Stimulated activated CD8-positive, alpha-beta memory T cell treated with anti-CD3 and anti-CD28 coated beads, Interleukin-7, amount 100 ng/mL, for 1 hour (primary cell): Measurements from ENCODE around the gene PPFIBP2.
"Not testable (repeated sequence)": the region's sequence is repeated elsewhere in the genome, so short reads cannot be mapped to it uniquely, and the experiment has no call there.

Experiments used
- DNase-seq, 2 donors: peaks; one replicate each; pipeline ENCODE4 v3.0.0-alpha.2; 2020; ENCODE audit warnings: low read depth in 2 of 2

PPFIBP2 gene

DNA sequence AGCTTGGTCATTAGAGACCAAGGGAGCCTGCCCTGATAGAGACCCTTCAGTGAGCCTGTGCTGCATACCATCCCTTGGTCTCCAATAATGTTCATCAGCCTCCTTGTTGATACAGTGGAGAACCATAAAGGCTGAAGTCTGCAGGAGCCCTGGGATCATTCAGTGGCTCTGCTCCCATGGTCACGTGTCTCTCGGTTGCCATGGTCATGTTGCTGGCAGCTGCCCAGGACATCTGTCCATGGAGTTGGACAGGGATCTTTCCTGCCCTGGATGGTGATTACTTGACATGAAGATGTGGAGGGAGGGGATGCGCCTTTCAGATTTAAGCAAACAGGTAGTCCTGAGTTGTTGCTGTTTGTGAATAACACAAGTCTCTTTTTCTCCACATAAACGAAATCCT is 121.3 kb downstream of the PPFIBP2 start:
- no peak for DNase-seq

DNA sequence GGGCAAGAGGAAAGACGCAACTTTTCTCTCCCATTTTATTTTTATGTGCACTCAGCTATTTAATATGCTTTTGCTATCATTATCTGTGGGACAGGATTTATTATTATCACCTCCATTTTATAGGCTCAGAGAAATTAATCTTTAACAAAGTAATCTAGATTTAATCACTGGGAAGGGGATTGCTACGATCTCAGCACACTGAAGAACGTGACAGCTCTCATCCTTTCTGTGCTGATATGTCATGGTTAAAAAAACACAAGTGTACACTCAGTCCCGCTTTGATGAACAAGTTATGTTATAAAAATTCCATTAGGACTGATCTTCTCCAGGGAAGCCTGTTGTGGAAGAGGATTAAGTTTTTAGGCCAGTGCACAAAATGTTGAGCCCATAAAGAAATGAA is 121.9 kb downstream of the PPFIBP2 start:
- DNase-seq = no peak

DNA sequence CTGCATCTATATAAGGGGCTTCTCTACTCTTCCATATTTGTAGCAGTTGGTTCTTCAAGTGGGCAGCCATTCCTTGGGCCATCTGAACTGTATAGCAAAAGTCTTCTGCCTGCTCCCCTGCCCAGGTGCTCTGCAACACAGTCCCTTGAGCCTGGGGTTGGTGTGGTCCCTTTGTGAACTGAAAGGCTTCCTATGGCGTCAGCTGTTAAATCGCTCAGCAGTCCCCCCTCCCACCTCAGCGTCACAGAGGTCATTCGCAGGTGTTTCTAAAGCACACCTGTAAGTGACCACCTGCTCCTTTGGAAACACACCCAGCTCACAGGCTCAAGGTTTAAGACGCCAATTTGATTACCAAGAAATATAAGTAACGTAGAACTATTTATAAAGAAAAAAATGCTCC is 122.6 kb downstream of the PPFIBP2 start:
- DNase-seq = no peak

DNA sequence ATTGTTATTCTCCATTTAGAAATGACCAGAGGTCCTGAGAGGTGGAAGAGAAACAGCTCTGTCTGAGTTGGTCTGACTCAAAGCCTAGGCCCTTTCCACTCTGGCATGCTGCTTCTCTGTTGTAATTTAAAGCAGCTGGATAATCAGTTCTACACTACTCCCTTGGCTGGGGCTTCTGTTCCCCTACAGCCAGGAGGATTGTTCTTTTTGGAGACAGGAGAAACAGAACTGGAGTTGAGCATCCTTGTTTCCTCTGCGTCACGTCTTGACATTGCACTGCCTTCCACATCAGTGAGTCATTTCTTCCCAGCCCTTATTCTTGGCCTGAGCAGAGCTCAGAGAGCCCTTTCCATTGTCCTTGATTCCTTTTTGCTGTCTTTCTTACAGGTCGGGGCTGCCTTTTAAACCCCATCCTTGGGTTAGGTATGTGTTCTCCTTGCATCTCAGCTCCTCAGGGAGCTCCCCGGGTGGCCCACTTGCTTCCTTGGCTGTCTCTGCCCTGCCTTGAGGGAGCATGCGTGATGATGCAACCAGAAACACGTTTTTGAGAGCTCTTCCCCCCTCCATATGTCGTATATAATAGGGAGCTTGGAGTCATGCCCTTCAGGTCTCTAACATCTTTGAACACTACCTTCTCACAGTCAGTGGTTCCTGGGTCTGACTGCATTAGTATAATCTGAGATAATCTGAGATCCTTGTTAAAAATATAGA is 123.8 kb downstream of the PPFIBP2 start:
- DNase-seq = no peak

DNA sequence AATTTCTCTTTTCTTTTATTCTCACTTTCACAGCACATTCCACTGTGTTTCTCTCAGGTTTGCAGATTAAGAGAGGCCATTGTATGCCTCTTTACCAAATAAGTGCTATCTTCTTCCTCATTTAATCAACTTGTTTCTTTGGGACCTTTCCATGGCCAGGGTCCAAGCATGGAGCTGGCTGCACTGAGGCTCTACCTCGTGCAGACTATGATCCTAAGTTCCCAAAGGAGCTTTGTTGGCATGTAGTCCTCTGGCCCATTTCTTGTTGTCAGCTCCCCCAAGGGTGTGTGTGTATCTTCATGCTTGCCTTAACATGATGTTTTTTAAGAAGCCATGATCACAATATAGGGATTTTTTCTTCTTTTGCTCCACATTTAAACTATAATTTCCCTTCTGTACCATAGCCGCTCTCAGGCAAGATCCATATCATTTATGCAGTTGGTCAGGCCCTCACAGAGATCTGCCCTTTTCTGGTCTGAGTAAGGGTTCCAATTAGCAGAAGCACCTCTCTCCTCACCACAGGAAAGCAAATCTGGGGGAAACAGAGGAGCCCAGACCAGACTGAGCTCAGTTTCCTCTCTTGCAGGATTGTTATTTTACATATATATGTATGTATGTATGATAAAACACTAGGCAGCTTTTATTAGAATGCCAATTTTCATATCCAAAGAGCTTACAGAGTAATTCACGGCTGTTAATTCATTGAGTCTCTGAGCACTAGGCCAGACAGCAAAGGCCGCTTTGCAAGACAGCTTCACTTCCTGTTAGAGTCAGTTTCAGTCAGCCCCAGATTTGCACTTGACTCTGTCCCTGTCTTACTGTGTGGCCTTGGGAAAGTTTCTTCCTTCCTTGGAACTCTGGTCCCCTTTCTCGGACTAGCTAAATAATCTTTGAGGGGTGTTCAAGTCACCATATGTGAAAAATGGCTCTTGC is 125.2 kb downstream of the PPFIBP2 start:
- DNase-seq = no peak

DNA sequence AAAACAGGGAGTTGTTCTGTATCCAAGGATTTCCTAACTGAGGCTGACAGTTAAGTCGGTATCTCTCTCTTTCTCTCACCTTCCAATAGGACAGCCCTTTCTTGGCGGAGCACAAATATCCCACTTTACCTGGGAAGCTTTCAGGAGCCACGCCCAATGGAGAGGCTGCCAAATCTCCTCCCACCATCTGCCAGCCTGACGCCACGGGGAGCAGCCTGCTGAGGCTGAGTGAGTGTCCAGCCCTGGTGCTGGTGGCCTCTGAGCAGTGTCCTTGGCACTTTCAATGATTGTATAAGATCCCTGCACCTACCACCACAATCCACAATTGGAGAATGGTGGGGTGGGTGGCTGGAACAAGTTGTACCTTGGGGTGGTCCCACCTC is 125.8 kb downstream of the PPFIBP2 start:
- DNase-seq = no peak

DNA sequence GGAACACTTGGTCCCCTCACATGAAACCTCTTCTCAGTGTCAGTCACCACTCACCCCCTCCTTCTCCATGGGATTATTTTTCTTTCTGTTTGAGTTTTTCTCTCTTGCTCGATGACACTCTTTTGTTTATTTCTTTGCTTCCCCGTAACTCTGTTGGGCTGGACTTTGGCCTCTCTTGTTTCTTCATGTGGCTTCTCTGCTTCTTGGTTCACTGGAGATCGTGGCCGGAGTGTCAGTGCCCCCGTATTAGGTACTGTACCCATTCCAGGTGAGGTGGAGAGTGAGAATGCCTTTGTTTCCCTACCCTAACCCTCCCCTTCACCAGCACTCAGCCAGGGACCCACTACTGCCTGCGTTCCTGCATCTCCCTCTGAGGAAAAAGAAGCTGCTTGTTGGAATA is 127.0 kb downstream of the PPFIBP2 start:
- no peak for DNase-seq

DNA sequence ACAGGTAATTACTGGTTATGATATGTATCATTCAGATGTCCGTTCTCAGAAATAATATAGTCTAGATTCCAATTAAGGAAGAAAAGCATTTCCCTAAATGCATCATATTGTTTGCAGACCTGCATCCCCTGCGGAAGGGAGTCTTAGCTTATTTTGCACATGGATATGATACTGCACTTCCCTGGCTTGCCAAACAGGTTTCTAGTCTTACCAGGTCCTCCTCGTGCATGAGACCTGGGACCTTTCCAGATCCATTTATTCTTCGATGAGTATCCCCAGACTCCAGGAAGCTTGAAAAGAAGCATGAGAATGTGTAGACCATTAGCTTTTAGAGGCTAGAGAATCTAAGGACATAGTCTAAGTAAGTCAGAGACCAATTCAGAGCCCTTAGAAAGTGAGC is 128.9 kb downstream of the PPFIBP2 start:
- DNase-seq = no peak

DNA sequence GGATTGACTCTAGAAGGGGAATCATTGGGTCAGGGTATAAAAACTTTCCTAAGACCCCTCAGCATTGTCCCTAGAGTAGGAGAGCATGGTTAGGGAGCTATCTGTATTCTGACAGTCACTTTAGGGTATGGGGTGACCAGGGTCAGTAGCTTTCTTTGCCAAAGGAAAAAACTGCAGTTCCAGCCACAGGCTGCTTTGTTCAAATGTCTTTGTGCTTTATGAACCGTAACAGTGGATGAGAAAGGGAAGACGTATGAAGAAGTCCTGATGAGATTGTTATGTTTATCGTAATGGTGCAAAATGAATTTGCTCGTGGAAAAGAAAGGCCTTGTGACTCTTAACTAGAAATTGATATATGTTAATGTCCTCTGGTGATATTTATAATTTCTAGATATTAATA is 129.5 kb downstream of the PPFIBP2 start:
- no peak for DNase-seq

DNA sequence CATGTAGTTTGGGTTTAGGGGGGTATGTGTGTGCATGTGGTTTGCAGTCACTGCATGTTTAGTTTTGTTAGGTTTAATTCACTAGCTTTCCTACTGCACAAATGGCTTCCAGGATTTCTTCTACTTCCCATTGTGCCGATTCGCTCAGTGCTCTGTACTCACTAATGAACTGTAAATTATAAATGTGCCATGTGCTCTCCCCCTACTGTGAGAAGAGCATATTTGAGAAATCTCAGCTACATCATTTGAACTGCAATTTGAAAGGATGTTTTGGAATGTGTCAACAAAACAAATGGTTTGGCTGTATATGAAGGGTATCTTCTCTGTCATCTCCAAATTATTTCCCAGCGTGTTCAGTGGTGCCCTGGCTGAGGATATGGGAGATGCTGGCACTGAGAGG is 131.4 kb downstream of the PPFIBP2 start:
- DNase-seq = no peak

DNA sequence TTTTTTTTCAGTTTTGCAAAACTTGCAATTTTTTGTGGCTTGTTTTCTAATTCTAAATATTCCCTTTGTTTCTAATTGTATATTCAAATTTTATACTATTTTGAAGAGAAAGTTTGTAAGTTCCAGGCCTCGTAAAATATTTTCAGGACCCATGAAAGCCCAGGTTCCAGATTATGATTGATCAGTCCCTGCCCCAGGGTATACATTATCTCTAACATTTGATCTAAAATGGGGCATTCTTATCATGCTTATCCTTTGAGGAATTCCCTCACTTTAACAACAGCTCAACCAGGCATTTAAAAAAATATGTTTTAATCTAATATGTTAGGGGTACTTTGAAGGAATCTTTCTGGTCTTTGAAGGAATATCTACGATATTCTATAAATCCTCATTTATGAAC is 133.1 kb downstream of the PPFIBP2 start:
- DNase-seq = no peak

DNA sequence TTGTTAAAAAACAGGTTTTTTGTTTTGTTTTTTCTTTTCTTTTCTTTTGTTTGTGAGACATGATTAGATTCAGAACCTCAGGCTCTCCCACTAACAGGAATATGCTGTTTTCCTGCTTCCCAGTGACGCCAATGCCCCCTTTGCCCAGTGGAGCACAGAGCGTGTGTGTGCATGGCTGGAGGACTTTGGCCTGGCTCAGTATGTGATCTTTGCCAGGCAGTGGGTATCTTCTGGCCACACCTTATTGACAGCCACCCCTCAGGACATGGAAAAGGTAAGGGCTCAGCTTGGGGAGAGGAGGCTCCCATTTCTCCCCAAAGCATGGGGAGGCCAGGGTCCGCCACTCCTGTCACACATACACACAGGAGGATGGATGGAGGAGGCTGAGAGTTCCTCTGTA is 134.5 kb downstream of the PPFIBP2 start:
- no peak for DNase-seq

DNA sequence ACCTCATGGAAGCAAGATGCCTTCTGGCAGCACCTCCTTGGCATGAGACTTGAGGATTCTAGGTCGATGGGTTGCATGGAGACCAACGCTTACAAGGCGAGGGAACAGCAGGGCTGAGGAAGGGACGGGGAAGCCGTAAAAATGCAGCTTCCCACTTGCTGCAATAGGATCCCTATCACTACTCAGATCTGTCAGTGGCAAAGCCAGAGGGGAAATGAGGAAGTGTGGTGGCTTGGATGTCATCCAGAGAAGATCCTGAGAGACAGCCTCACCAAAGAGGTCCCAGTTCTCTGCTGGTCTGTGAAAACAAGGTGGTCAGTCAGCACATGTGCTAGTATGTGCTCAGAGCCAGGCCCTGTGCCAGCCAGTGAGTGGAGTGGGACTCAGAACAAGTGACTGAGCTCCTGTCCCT is 137.3 kb downstream of the PPFIBP2 start:
- DNase-seq = no peak

DNA sequence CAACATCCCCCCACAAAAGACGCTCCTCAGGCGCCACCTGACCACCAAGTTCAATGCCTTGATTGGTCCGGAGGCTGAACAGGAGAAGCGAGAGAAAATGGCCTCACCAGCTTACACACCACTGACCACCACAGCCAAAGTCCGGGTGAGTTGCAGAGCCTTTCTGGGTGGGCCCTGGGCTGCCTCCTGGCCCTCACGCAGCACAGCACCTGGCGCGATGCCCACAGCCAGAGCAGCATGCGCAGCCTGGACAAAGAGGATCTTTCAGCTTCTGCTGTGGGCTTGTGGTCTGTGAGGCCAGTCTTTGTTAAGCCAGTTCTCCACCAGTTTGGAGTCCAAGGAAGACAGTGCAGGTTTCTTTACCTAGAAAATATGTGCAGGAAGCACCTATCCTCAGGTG is 137.9 kb downstream of the PPFIBP2 start:
- no peak for DNase-seq

DNA sequence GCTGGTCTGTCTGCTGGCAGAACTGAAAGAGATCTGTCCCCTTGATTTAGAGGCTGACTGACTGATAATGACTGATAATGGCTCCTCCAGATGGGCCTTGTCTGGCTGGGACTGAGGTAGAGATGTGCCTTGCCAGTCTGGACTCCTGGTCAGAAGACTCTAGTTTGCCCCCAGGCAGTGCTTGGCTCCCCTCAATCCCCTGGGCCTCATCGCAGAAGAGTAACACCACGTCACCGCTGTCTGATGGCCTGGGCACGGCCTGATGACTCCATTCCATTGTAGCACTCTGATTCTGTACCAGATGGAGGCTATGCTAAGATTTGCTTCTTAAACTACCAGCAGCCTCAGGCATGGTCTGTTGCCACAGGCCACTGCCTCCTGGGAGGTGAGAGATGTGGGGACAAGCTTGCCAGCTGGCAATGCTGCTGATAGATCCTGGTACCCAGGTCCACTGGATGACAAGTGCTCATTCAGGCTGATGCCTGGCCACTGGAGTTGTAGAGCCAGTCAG is 140.5 kb downstream of the PPFIBP2 start:
- no peak for DNase-seq

DNA sequence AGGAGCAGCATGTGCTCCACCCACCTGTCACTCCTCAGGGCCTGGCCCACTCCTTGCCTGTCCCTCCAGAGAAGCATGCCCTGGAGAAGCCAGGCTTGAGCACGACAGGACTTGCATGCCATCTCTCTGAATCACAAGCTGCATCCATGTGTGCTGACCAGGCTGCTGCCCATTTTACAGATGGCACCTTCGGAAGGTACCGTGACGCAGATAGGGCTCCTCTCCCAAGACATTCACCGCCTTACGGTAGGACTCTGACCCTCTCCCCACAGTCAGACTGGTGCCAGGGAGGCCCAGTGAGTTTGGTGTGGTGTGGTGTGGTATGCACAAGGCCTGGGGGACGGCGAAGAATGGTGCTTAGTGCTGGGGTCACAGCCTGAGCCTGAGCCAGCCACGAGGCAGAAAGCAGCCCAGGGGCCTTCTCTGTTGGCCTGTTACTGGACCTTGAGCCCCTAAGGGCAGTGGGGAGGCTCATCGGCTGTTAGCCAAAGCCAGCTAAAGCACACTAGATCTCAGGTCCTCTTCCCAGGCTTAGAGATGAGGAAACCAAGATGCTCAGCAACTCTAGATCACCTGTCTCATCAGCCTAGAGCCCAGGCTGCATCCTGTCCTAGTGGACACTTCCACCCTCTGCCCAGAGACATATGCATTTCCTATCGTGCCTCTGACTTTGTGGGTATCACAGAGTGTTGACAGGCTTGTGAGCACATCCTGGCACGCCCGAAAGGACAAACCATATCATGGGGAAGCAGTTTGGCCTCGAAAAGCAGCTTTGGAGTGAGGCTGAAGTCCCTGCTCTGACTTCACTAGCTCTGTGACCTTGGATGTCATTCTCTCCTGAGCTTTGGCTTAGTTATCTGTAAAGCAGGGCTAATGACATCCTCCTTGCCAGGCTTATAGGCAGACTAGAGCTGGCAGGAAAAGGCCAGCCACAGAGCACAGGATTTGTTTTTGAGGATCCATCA is 141.7 kb downstream of the PPFIBP2 start:
- DNase-seq = no peak

DNA sequence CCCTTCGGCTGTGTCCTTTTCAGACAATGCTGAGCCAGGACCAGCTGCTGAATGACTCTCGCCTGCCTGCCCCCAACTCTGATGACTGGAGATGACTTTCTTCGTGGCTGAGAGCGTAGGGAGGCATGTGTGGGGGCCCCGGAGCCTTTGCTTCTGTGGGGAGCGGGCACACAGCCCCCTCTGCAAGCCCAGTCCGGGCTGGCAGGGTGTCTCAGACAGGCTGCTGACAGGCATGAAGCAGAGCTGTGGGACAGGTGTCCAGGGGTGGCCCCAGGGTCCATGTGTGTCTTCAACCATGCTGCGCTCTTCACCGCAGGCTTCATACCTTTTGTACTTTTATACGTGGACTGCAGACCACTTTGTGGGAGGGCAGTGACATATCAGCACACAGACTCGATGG is 142.9 kb downstream of the PPFIBP2 start:
- DNase-seq = no peak

DNA sequence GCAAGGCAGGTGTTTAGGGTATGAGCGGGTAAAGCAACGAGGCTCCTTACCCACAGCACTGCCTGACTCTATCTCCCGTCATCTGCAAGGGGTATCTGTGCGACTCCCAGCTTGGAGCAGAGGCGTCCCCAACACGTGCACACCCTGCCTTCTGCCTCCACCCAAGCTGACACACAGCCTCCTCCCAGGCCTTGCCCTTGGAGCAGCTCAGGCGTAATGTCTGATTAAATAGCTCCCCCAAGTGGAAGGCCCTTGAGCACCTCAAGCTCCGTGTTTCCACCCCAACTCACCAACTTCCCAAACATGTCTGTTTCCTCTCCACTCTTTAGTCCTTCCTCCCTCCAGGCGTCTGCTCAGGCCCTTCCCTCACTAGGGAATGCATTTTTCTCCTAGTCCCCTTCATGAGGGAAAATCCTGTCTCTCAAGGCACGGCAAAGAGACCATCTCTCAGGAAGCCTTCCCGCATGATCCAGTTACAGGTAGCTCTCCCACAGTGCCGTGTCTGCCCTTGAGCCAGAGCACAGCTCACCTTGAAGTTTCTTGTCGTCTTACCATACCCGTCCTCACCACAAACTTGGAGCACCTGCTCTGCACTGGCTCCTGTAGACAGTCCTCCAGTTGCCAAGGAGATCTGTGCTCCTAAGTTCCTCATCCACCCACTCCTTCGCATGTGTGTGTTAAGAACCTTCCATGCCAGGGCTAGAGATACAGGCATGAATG is 143.7 kb downstream of the PPFIBP2 start:
- DNase-seq = no peak

DNA sequence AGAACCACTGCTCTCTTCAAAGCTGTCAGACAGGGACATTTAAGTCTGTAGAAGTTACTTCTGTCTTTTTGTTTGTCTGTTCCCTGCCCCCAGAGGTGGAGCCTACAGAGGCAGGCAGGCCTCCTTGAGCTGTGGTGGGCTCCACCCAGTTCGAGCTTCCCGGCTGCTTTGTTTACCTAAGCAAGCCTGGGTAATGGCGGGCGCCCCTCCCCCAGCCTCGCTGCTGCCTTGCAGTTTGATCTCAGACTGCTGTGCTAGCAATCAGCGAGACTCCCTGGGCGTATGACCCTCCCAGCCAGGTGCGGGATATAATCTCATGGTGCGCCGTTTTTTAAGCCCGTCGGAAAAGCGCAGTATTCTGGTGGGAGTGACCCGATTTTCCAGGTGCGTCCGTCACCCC is 149.7 kb downstream of the PPFIBP2 start:
- not testable (repeated sequence) for DNase-seq

DNA sequence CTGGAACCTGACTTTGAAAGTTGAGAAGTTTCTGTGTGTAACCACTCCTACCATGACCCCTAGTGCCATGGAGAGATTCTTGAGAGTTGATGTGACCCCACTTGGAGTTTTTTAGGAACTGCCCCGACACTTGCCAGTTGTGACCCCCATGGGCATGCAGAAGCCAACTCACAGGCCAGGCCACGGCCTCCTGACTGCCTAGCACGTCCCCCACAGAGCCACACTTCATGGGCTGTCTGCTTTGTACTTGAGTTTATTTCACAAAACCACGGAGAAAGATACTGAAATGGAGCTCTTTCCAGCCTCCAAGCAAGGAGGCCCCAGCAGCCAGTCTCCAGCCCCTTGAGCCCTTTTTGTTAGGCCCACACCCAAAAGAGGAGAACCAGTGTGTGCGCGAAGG is 151.1 kb downstream of the PPFIBP2 start:
- DNase-seq = no peak
